H1 (cell line): ENCODE measurements around the gene SCGB1D2. TPM values are rescaled to one million over a fixed set of nuclear protein-coding genes. Genes with fewer than 3 reads are reported as not detected.

ENCODE experiments used
- CTCF ChIA-PET: fragments of 300-600 bp; sonication (Branson Sonifier 250); formaldehyde crosslinking; loops from one replicate; lab custom pipeline; 2021; ENCODE audit not compliant: partially characterized antibody; lab: Charles Lee
- POLR2A ChIA-PET: fragments of 300-600 bp; sonication (Branson Sonifier 250); formaldehyde crosslinking; loops from one replicate; lab custom pipeline; 2021; ENCODE audit warnings: inconsistent platforms; ENCODE audit not compliant: partially characterized antibody; lab: Charles Lee
- DNase-seq, 2 experiments: peaks; one replicate each; pipeline versions ENCODE4 v3.0.0 to v3.0.0-alpha.2; 2010 to 2022; ENCODE audit warnings: low spot score in 2 of 2, low read depth in 1 of 2, mixed read lengths in 1 of 2
- FAIRE-seq: peaks from 2 replicates; lab custom pipeline; 2011; peaks lifted over from hg19 to GRCh38; lab: Jason Lieb, UNC
- H2AFZ ChIP-seq: 2 replicates; pipeline ENCODE4 v1.8.1; 2012; ENCODE audit warnings: low read length, inconsistent platforms
- H2AK5ac ChIP-seq: 2 replicates; pipeline ENCODE4 v1.6.1; 2013; ENCODE audit warnings: low read depth, low read length
- H2BK120ac ChIP-seq: replicated peaks from 2 replicates; pipeline ENCODE3; 2013; ENCODE audit warnings: low read depth, low read length, inconsistent platforms
- H2BK12ac ChIP-seq: 2 replicates; pipeline ENCODE4 v1.6.1; 2013; ENCODE audit warnings: low read depth, low read length
- H2BK15ac ChIP-seq: 2 replicates; pipeline ENCODE4 v1.6.1; 2013; ENCODE audit warnings: low read length
- H2BK20ac ChIP-seq: 2 replicates; pipeline ENCODE4 v1.6.1; 2013; ENCODE audit warnings: low read length
- H2BK5ac ChIP-seq: 2 replicates; pipeline ENCODE4 v1.6.1; 2013; ENCODE audit warnings: low read depth, low read length
- H3K14ac ChIP-seq: 2 replicates; pipeline ENCODE4 v1.6.1; 2013; ENCODE audit warnings: inconsistent platforms; ENCODE audit not compliant: insufficient read length
- H3K18ac ChIP-seq: 2 replicates; pipeline ENCODE4 v1.6.1; 2013; ENCODE audit warnings: low read length; ENCODE audit errors: extremely low read depth
- H3K23ac ChIP-seq: 2 replicates; pipeline ENCODE4 v1.6.1; 2013; ENCODE audit warnings: inconsistent platforms; ENCODE audit not compliant: insufficient read length
- H3K23me2 ChIP-seq: 2 replicates; pipeline ENCODE4 v1.6.1; 2013; ENCODE audit warnings: low read depth, low read length
- H3K27ac ChIP-seq: 2 replicates; pipeline ENCODE4 v1.6.1; 2011; ENCODE audit warnings: low read depth, low read length, inconsistent platforms
- H3K27me3 ChIP-seq, 4 experiments: replicated peaks in 1 of 4; 1 replicate in 1 of 4; 2 replicates in 3 of 4; pipeline versions ENCODE4 v1.6.1 to v1.8.1; 2011 to 2013; ENCODE audit warnings: low read length in 3 of 4, mild to moderate bottlenecking in 3 of 4, inconsistent platforms in 2 of 4, mixed read lengths in 2 of 4, moderate library complexity in 1 of 4; ENCODE audit not compliant: control insufficient read depth in 3 of 4, insufficient read depth in 3 of 4; ENCODE audit errors: extremely low read depth in 1 of 4
- H3K36me3 ChIP-seq, 4 experiments: 2 replicates each; pipeline versions ENCODE4 v1.6.1 to v1.8.1; 2011 to 2013; ENCODE audit warnings: mild to moderate bottlenecking in 4 of 4, low read length in 3 of 4, moderate library complexity in 2 of 4, control low read depth in 1 of 4, inconsistent platforms in 1 of 4; ENCODE audit not compliant: insufficient read depth in 4 of 4, control insufficient read depth in 2 of 4
- H3K4ac ChIP-seq: replicated peaks from 2 replicates; pipeline ENCODE3; 2013; ENCODE audit warnings: low read length, low read depth, mixed read lengths, inconsistent platforms; ENCODE audit not compliant: insufficient read length
- H3K4me1 ChIP-seq, 4 experiments: replicated peaks in 1 of 4; 1 replicate in 1 of 4; 2 replicates in 3 of 4; pipeline versions ENCODE4 v1.6.1 to v1.8.1; 2011 to 2013; ENCODE audit warnings: low read length in 3 of 4, inconsistent platforms in 2 of 4, mixed read lengths in 1 of 4; ENCODE audit not compliant: insufficient read depth in 4 of 4, control insufficient read depth in 3 of 4
- H3K4me2 ChIP-seq, 2 experiments: 2 replicates each; pipeline versions ENCODE4 v1.6.1 to v1.8.1; 2011 to 2013; ENCODE audit warnings: low read depth in 2 of 2, low read length in 2 of 2, control low read depth in 1 of 2, inconsistent platforms in 1 of 2, mild to moderate bottlenecking in 1 of 2; ENCODE audit not compliant: insufficient read depth in 1 of 2
- H3K4me3 ChIP-seq, 4 experiments: fragments of 200-600, 300-600 bp in 1 of 4; sonication (generic), shearing (Covaris generic), sonication (Bioruptor Twin) in 1 of 4; 2 replicates each; pipeline versions ENCODE4 v1.5.1 to v1.8.1; 2011 to 2016; ENCODE audit warnings: low read length in 4 of 4, low read depth in 3 of 4, control low read depth in 2 of 4, inconsistent platforms in 2 of 4, mild to moderate bottlenecking in 2 of 4, mixed read lengths in 1 of 4, moderate library complexity in 1 of 4; ENCODE audit not compliant: insufficient read depth in 2 of 4; ENCODE audit errors: extremely low read depth in 1 of 4
- H3K56ac ChIP-seq: replicated peaks from 2 replicates; pipeline ENCODE3; 2013; ENCODE audit warnings: low read depth, mild to moderate bottlenecking, mixed read lengths, low read length, inconsistent platforms; ENCODE audit not compliant: insufficient read length
- H3K79me1 ChIP-seq: 2 replicates; pipeline ENCODE4 v1.6.1; 2013; ENCODE audit warnings: low read depth, low read length, control low read depth
- H3K79me2 ChIP-seq, 2 experiments: 2 replicates each; pipeline versions ENCODE4 v1.6.1 to v1.8.1; 2012 to 2013; ENCODE audit warnings: low read length in 2 of 2, mild to moderate bottlenecking in 2 of 2, inconsistent platforms in 1 of 2; ENCODE audit not compliant: insufficient read depth in 2 of 2, control insufficient read depth in 1 of 2
- H3K9ac ChIP-seq, 4 experiments: replicated peaks in 1 of 4; 1 replicate in 1 of 4; 2 replicates in 3 of 4; pipeline versions ENCODE4 v1.6.1 to v1.8.1; 2011 to 2013; ENCODE audit warnings: low read depth in 3 of 4, low read length in 3 of 4, control low read depth in 2 of 4, mild to moderate bottlenecking in 2 of 4, moderate library complexity in 2 of 4, inconsistent platforms in 1 of 4; ENCODE audit errors: extremely low read depth in 1 of 4
- H3K9me3 ChIP-seq, 2 experiments: 2 replicates each; pipeline versions ENCODE4 v1.6.1 to v1.8.1; 2012 to 2013; ENCODE audit warnings: mild to moderate bottlenecking in 2 of 2, moderate library complexity in 2 of 2, control low read depth in 1 of 2, inconsistent platforms in 1 of 2, low read depth in 1 of 2, low read length in 1 of 2, mixed read lengths in 1 of 2; ENCODE audit not compliant: insufficient read depth in 2 of 2
- H4K20me1 ChIP-seq, 2 experiments: replicated peaks in 1 of 2; 2 replicates each; pipeline versions ENCODE3 to v1.8.1; 2011 to 2013; ENCODE audit warnings: inconsistent platforms in 2 of 2, low read length in 2 of 2, mild to moderate bottlenecking in 1 of 2; ENCODE audit not compliant: insufficient read depth in 2 of 2, control insufficient read depth in 1 of 2
- H4K5ac ChIP-seq: 2 replicates; pipeline ENCODE4 v1.6.1; 2013; ENCODE audit warnings: low read length, low read depth, mixed read lengths, inconsistent platforms; ENCODE audit not compliant: insufficient read length
- H4K8ac ChIP-seq: 2 replicates; pipeline ENCODE4 v1.8.0; 2013; ENCODE audit warnings: mild to moderate bottlenecking, moderate library complexity, low read length, inconsistent platforms; ENCODE audit not compliant: insufficient read depth; ENCODE audit errors: extremely low read depth
- H4K91ac ChIP-seq: replicated peaks from 2 replicates; pipeline ENCODE3; 2013; ENCODE audit warnings: low read length, mixed read lengths, inconsistent platforms; ENCODE audit not compliant: insufficient read length
- CTCF ChIP-seq, 3 experiments: IDR thresholded peaks; 1 replicate in 2 of 3; 2 replicates in 1 of 3; pipeline versions ENCODE4 v1.5.1 to v1.6.1; 2011; ENCODE audit warnings: low read length in 3 of 3, mild to moderate bottlenecking in 3 of 3, inconsistent platforms in 2 of 3, low read depth in 1 of 3, moderate library complexity in 1 of 3; ENCODE audit not compliant: insufficient read depth in 1 of 3; ENCODE audit errors: control extremely low read depth in 1 of 3
- RAD21 ChIP-seq, 2 experiments: IDR thresholded peaks in 1 of 2; conservative IDR thresholded peaks in 1 of 2; 2 replicates each; pipeline ENCODE4 v1.6.1; 2011; ENCODE audit warnings: low read depth in 2 of 2, low read length in 2 of 2, improper control_type of control experiment in 1 of 2, inconsistent platforms in 1 of 2, mild to moderate bottlenecking in 1 of 2, moderate library complexity in 1 of 2
- WGBS, 2 experiments: shearing (Covaris generic) in 1 of 2; methylation state at CpG; one replicate each; pipeline versions ENCODE4 v1.1.6 to v1.1.7; 2013 to 2015; ENCODE audit warnings: low lambda C conversion rate in 2 of 2, mixed read lengths in 2 of 2, inconsistent platforms in 1 of 2, low coverage in 1 of 2, missing lambda C conversion rate in 1 of 2; ENCODE audit not compliant: insufficient replicate concordance in 2 of 2, insufficient coverage in 1 of 2, insufficient read length in 1 of 2; ENCODE audit errors: extremely low coverage in 1 of 2, missing lambda C conversion rate in 1 of 2; 5-methylcytosine and 5-hydroxymethylcytosine counted together
- polyA plus RNA-seq, 7 experiments: library from polyadenylated mRNA; depleted of rRNA in 3 of 7; stranded (reverse) in 5 of 7; unstranded in 2 of 7; fragments of >200 nt in 5 of 7; fragments of 200-250 nt in 2 of 7; gene quantifications; 1 replicate in 5 of 7; 2 replicates in 1 of 7; 4 replicates in 1 of 7; pipeline versions ENCODE4 v1.2.1 to v1.2.3, GENCODE V29; 2011 to 2013; ENCODE audit warnings: missing spikeins in 2 of 7, mixed read lengths in 2 of 7
- total RNA-seq: library from RNA; stranded (reverse); fragmentation: NEBNext Ultra II Directional; extraction: Animal tissue kit (Norgen Biotek cat#: 25700); gene quantifications from 2 replicates; pipeline ENCODE4 v1.2.1, GENCODE V29; 2021
- TF ChIP-seq, protein P1 (sequence below): IDR thresholded peaks from 2 replicates; pipeline ENCODE4 v1.6.1; 2012; ENCODE audit warnings: low read length, inconsistent platforms

The SCGB1D2 gene
- total and polyA plus RNA-seq, 2 of the 8 experiments (the other 6 are each of a cell fraction or from before 2014, with no cell fraction given): not detected

GRCh38 chr11:62217191-62217748 lies 24.8 kb upstream of the SCGB1D2 start:
- peak; percentile 68 for FAIRE-seq
- no peak overlapping the region for H2BK12ac ChIP-seq
- H3K56ac ChIP-seq: no peak overlapping the region
- H3K79me1 ChIP-seq: no peaks in the 10 kb centered on the region
- H3K14ac ChIP-seq: no peak overlapping the region
- no peak overlapping the region for H3K18ac ChIP-seq
- no peak overlapping the region for H4K5ac ChIP-seq
- H2AFZ ChIP-seq: peak overlapping the region; percentile 3; the same call in 1 of the 2 replicates
- WGBS, 2 experiments: 46% methylated on average over 5 of the region's 5 CpGs; no CpG with 5 or more reads in 1 of the 2 experiments
- no peak overlapping the region for H3K9ac ChIP-seq
- no peaks in the 10 kb centered on the region for H3K36me3 ChIP-seq
- H2AK5ac ChIP-seq: no peak overlapping the region
- H4K20me1 ChIP-seq: no peaks in the 10 kb centered on the region
- DNase-seq: no peak
- no peak overlapping the region for H3K4me3 ChIP-seq
- H2BK120ac ChIP-seq: no peak overlapping the region
- ChIA-PET CTCF (interaction anchor here (0.6 to 1.8 kb wide), 22 partner anchors 8 to 532 kb away, joined by 3 to 8 read pairs (median 4); partner anchors contain the start of genes SCGB1D2 and SCGB2A2), POLR2A (interaction anchor here (1.2 kb wide), 1 partner anchor 96 kb away, joined by 4 read pairs; no protein-coding TSS in a partner anchor)
- TF ChIP-seq CTCF (IDR thresholded peaks at IDR 0.05; ENCODE audit: control extremely low read depth in 1 of 3, insufficient read depth in 1 of 3, low read depth in 1 of 3, low read length in 3 of 3) (peak in 2 of 3 experiments; percentile 67 to 79; a peak in 3 of 4 replicates), RAD21 (IDR thresholded peaks at IDR 0.05 in 1 of 2, conservative IDR thresholded peaks at IDR 0.05 in 1 of 2; ENCODE audit: low read depth in 2 of 2, low read length in 2 of 2) (peak; percentile 75 to 85)
- TF ChIP-seq, protein P1, sequence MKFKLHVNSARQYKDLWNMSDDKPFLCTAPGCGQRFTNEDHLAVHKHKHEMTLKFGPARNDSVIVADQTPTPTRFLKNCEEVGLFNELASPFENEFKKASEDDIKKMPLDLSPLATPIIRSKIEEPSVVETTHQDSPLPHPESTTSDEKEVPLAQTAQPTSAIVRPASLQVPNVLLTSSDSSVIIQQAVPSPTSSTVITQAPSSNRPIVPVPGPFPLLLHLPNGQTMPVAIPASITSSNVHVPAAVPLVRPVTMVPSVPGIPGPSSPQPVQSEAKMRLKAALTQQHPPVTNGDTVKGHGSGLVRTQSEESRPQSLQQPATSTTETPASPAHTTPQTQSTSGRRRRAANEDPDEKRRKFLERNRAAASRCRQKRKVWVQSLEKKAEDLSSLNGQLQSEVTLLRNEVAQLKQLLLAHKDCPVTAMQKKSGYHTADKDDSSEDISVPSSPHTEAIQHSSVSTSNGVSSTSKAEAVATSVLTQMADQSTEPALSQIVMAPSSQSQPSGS: no peak
- no peak overlapping the region for H4K91ac ChIP-seq
- H2BK15ac ChIP-seq: no peak overlapping the region
- H4K8ac ChIP-seq: no peak overlapping the region
- H3K9me3 ChIP-seq: no peaks in the 10 kb centered on the region
- H3K79me2 ChIP-seq: no peaks in the 10 kb centered on the region
- no peaks in the 10 kb centered on the region for H3K4me1 ChIP-seq
- no peak overlapping the region for H2BK20ac ChIP-seq
- H3K27me3 ChIP-seq: no peaks in the 10 kb centered on the region
- H2BK5ac ChIP-seq: no peak overlapping the region
- no peak overlapping the region for H3K27ac ChIP-seq
- no peak overlapping the region for H3K4ac ChIP-seq
- H3K23ac ChIP-seq: no peak overlapping the region
- no peaks in the 10 kb centered on the region for H3K23me2 ChIP-seq
- no peak overlapping the region for H3K4me2 ChIP-seq
